ENCODE data around the gene RPTOR.

DNA sequence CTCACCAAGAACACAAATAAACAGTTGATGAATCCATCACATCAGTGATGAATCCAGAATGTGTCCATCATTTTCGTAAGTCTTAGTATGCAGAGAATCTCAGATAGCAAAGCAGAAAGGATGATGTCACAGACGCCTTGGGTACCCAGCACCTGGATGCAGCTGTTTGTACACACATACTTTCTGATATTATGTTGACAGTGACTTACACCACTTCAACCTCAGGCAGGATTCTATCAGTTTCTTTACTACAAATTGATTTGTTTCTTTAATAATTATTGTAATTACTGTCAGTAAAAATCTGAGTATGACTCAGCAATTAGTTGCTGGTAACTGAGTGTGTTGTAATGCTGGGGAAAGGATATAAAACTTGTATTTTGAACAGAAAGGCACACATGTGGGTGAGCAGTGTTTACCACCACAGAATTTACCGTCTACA lies 159.8 kb downstream of the RPTOR start:
- TF ChIP-seq EZH2 (IDR thresholded peaks at IDR 0.05) (no peak), FOXP2 (optimal IDR thresholded peaks at IDR 0.05; ENCODE audit: control extremely low read depth, extremely low read length, insufficient read depth) (no peak), POLR2AphosphoS5 (IDR thresholded peaks at IDR 0.05; ENCODE audit: borderline replicate concordance, low read depth, low read length) (no peak)
